H9 (cell line): Measurements from ENCODE around the gene HS1BP3. TPM values are rescaled to one million over a fixed set of nuclear protein-coding genes. Genes with fewer than 3 reads are reported as not detected.

ENCODE experiments used
- DNase-seq: peaks from one replicate; pipeline ENCODE4 v3.0.0-alpha.2; 2017
- H2AFZ ChIP-seq: one replicate; pipeline ENCODE4 v1.6.1; 2013; ENCODE audit warnings: mild to moderate bottlenecking, low read length, control low read depth, moderate library complexity
- H2AK5ac ChIP-seq: 2 replicates; pipeline ENCODE4 v1.6.1; 2013; ENCODE audit warnings: low read length, control low read depth, mixed read lengths; ENCODE audit not compliant: insufficient read length
- H2BK120ac ChIP-seq: one replicate; pipeline ENCODE4 v1.6.1; 2013; ENCODE audit warnings: low read depth, mild to moderate bottlenecking, low read length, control low read depth, inconsistent platforms; ENCODE audit not compliant: poor library complexity, severe bottlenecking
- H2BK12ac ChIP-seq: 2 replicates; pipeline ENCODE4 v1.6.1; 2013; ENCODE audit warnings: low read length, control low read depth, mixed read lengths, low read depth; ENCODE audit not compliant: insufficient read length
- H2BK15ac ChIP-seq: 2 replicates; pipeline ENCODE4 v1.6.1; 2013; ENCODE audit warnings: low read depth, low read length, control low read depth
- H2BK20ac ChIP-seq: one replicate; pipeline ENCODE4 v1.6.1; 2013; ENCODE audit warnings: low read depth, mild to moderate bottlenecking, low read length, control low read depth, inconsistent platforms; ENCODE audit not compliant: poor library complexity, severe bottlenecking
- H2BK5ac ChIP-seq: 2 replicates; pipeline ENCODE4 v1.6.1; 2013; ENCODE audit warnings: low read length, control low read depth, mixed read lengths; ENCODE audit not compliant: insufficient read length
- H3K14ac ChIP-seq: 2 replicates; pipeline ENCODE4 v1.6.1; 2013; ENCODE audit warnings: low read length, control low read depth; ENCODE audit not compliant: insufficient read depth
- H3K18ac ChIP-seq: 2 replicates; pipeline ENCODE4 v1.6.1; 2013; ENCODE audit warnings: low read depth, mild to moderate bottlenecking, mixed read lengths, low read length, control low read depth; ENCODE audit not compliant: insufficient read length
- H3K23ac ChIP-seq: 2 replicates; pipeline ENCODE4 v1.6.1; 2013; ENCODE audit warnings: low read length, control low read depth, mixed read lengths, low read depth; ENCODE audit not compliant: insufficient read length
- H3K23me2 ChIP-seq: 2 replicates; pipeline ENCODE4 v1.6.1; 2013; ENCODE audit warnings: low read depth, mild to moderate bottlenecking, mixed read lengths, low read length, control low read depth; ENCODE audit not compliant: insufficient read length, poor library complexity, severe bottlenecking
- H3K27ac ChIP-seq: 2 replicates; pipeline ENCODE4 v1.5.1; 2013; ENCODE audit warnings: low read length, control low read depth, mixed read lengths, low read depth; ENCODE audit not compliant: insufficient read length
- H3K27me3 ChIP-seq: 2 replicates; pipeline ENCODE4 v1.6.1; 2013; ENCODE audit warnings: low read length, control low read depth, inconsistent platforms; ENCODE audit not compliant: insufficient read depth
- H3K4ac ChIP-seq: 2 replicates; pipeline ENCODE4 v1.6.1; 2013; ENCODE audit warnings: low read depth, mild to moderate bottlenecking, control low read depth, inconsistent platforms, low read length, moderate library complexity
- H3K4me1 ChIP-seq: 2 replicates; pipeline ENCODE4 v1.6.1; 2013; ENCODE audit warnings: low read length, control low read depth, inconsistent platforms; ENCODE audit not compliant: insufficient read depth
- H3K4me2 ChIP-seq: 2 replicates; pipeline ENCODE4 v1.6.1; 2013; ENCODE audit warnings: low read length, control low read depth, mixed read lengths; ENCODE audit not compliant: insufficient read length, insufficient read depth
- H3K56ac ChIP-seq: 2 replicates; pipeline ENCODE4 v1.6.1; 2013; ENCODE audit warnings: low read depth, mild to moderate bottlenecking, mixed read lengths, low read length, control low read depth; ENCODE audit not compliant: insufficient read length
- H3K79me1 ChIP-seq: 2 replicates; pipeline ENCODE4 v1.6.1; 2013; ENCODE audit warnings: low read depth, mild to moderate bottlenecking, moderate library complexity, low read length, control low read depth, inconsistent platforms; ENCODE audit not compliant: insufficient read depth, poor library complexity, severe bottlenecking
- H3K79me2 ChIP-seq: 2 replicates; pipeline ENCODE4 v1.6.1; 2013; ENCODE audit warnings: low read length, control low read depth, inconsistent platforms; ENCODE audit not compliant: insufficient read depth
- H3K9ac ChIP-seq: 2 replicates; pipeline ENCODE4 v1.6.1; 2013; ENCODE audit warnings: low read length, control low read depth, mixed read lengths; ENCODE audit not compliant: insufficient read length; ENCODE audit errors: extremely low read depth
- H3K9me3 ChIP-seq: one replicate; pipeline ENCODE4 v1.6.1; 2013; ENCODE audit warnings: low read depth, low read length, inconsistent platforms; ENCODE audit not compliant: control insufficient read depth
- H3T11ph ChIP-seq: one replicate; pipeline ENCODE4 v1.6.1; 2013; ENCODE audit warnings: mild to moderate bottlenecking, low read length, control low read depth, inconsistent platforms
- H4K20me1 ChIP-seq: one replicate; pipeline ENCODE4 v1.6.1; 2013; ENCODE audit not compliant: control insufficient read depth, insufficient read length, insufficient read depth
- H4K5ac ChIP-seq: 2 replicates; pipeline ENCODE4 v1.6.1; 2013; ENCODE audit warnings: low read depth, mild to moderate bottlenecking, mixed read lengths, low read length, control low read depth; ENCODE audit not compliant: insufficient read length
- H4K8ac ChIP-seq: replicated peaks from 2 replicates; pipeline ENCODE4 v1.6.1; 2013; ENCODE audit warnings: low read length, control low read depth, mixed read lengths, low read depth; ENCODE audit not compliant: insufficient read length
- H4K91ac ChIP-seq: 2 replicates; pipeline ENCODE4 v1.6.1; 2013; ENCODE audit warnings: low read depth, mild to moderate bottlenecking, moderate library complexity, mixed read lengths, low read length, control low read depth; ENCODE audit not compliant: insufficient read length
- H3K27ac Mint-ChIP-seq, 3 experiments: 2 replicates in 2 of 3; 3 replicates in 1 of 3; pipeline ENCODE4 v1.8.0; 2020 to 2021; ENCODE audit warnings: mixed read lengths in 3 of 3, mild to moderate bottlenecking in 1 of 3, moderate library complexity in 1 of 3
- H3K27me3 Mint-ChIP-seq: 2 replicates; pipeline ENCODE4 v1.8.0; 2021; ENCODE audit warnings: low read depth, mild to moderate bottlenecking, moderate library complexity, mixed read lengths
- H3K36me3 Mint-ChIP-seq, 3 experiments: 2 replicates in 2 of 3; 3 replicates in 1 of 3; pipeline ENCODE4 v1.8.0; 2020 to 2021; ENCODE audit warnings: low read depth in 3 of 3, mixed read lengths in 3 of 3; ENCODE audit not compliant: insufficient read depth in 1 of 3
- H3K4me1 Mint-ChIP-seq, 2 experiments: 2 replicates each; pipeline ENCODE4 v1.8.0; 2020; ENCODE audit warnings: mixed read lengths in 2 of 2
- H3K4me3 Mint-ChIP-seq, 2 experiments: 2 replicates in 1 of 2; 3 replicates in 1 of 2; pipeline ENCODE4 v1.8.0; 2020 to 2021; ENCODE audit warnings: mild to moderate bottlenecking in 2 of 2, mixed read lengths in 2 of 2, moderate library complexity in 1 of 2
- H3K9me3 Mint-ChIP-seq, 2 experiments: 2 replicates in 1 of 2; 3 replicates in 1 of 2; pipeline ENCODE4 v1.8.0; 2020; ENCODE audit warnings: mild to moderate bottlenecking in 2 of 2, mixed read lengths in 2 of 2, moderate library complexity in 1 of 2
- CTCF ChIP-seq: fragments of 200-600 bp; sonication (generic); conservative IDR thresholded peaks from 3 replicates; pipeline ENCODE4 v1.8.0; 2021; ENCODE audit warnings: antibody characterized with exemption, mild to moderate bottlenecking
- WGBS: extraction: QIAGEN DNeasy Blood & Tissue Kit; methylation state at CpG from one replicate; pipeline ENCODE4 v1.1.7; 2013; ENCODE audit warnings: missing lambda C conversion rate, low lambda C conversion rate, mixed read lengths; ENCODE audit not compliant: insufficient read length; ENCODE audit errors: extremely low coverage; 5-methylcytosine and 5-hydroxymethylcytosine counted together
- total RNA-seq: library from RNA; stranded (reverse); gene quantifications from 2 replicates; pipeline ENCODE4 v1.2.1, GENCODE V29; 2021

The HS1BP3 gene
- total RNA-seq, 1 experiment from 2014 or later, result 11.1 TPM

GRCh38 chr2:20643826-20644225, 7.1 kb downstream of the HS1BP3 start:
- H3K56ac ChIP-seq, result no peak overlapping the region
- no peak overlapping the region for H2BK12ac ChIP-seq
- TF ChIP-seq CTCF, result no peak
- H3K18ac ChIP-seq, result no peak overlapping the region
- no peak overlapping the region for H3K14ac ChIP-seq
- H4K5ac ChIP-seq, result no peak overlapping the region
- H4K20me1 ChIP-seq, result no peaks in the 10 kb centered on the region
- Mint-ChIP-seq H3K4me3 (no peak overlapping the region), H3K9me3 (no peaks in the 10 kb centered on the region; a peak in 1 of 5 replicates), H3K27ac (peak overlapping the region in 1 of 3 experiments; percentile 74; a peak in 2 of 7 replicates), H3K4me1 (peaks cover 12 to 13% of the 10 kb centered on the region in 2 experiments), H3K27me3 (peaks cover 2% of the 10 kb centered on the region; the same call in 1 of the 2 replicates), H3K36me3 (peaks cover 0 to 13% (median 2%) of the 10 kb centered on the region in 3 experiments; a peak in 3 of 7 replicates)
- no peak overlapping the region for H3K23ac ChIP-seq
- H3K4ac ChIP-seq, result no peak overlapping the region
- no peaks in the 10 kb centered on the region for H3K27me3 ChIP-seq
- H4K8ac ChIP-seq, result no peak overlapping the region
- no peak overlapping the region for H2BK120ac ChIP-seq
- WGBS, result no CpG with 5 or more reads among the region's 3 CpGs
- H2BK20ac ChIP-seq, result no peak overlapping the region
- H3K4me1 ChIP-seq, result no peaks in the 10 kb centered on the region; the same call in 1 of the 2 replicates
- H3K27ac ChIP-seq, result no peak overlapping the region
- no peaks in the 10 kb centered on the region for H3K23me2 ChIP-seq
- no peak overlapping the region for H2BK15ac ChIP-seq
- H2BK5ac ChIP-seq, result no peak overlapping the region
- H4K91ac ChIP-seq, result no peak overlapping the region
- no peak overlapping the region for H3K9ac ChIP-seq
- H2AK5ac ChIP-seq, result no peak overlapping the region
- no peak overlapping the region for H2AFZ ChIP-seq
- no peak overlapping the region for H3T11ph ChIP-seq
- no peak for DNase-seq
- no peaks in the 10 kb centered on the region for H3K79me1 ChIP-seq
- no peaks in the 10 kb centered on the region for H3K9me3 ChIP-seq
- no peak overlapping the region for H3K4me2 ChIP-seq
- no peaks in the 10 kb centered on the region for H3K79me2 ChIP-seq
